ENCODE data around the gene ZNF80.

ZNF80 gene

GRCh38 chr3:114218578-114219185, 18.7 kb downstream of the ZNF80 start:
- no peak for DNase-seq

- DNase-seq: no peak
These were observed 19.4 kb downstream of the ZNF80 start for GRCh38 chr3:114218006-114218405.

GRCh38 chr3:114217266-114217665, 20.1 kb downstream of the ZNF80 start:
- DNase-seq: no peak

GRCh38 chr3:114216186-114216970, 21.0 kb downstream of the ZNF80 start:
- DNase-seq: no peak

GRCh38 chr3:114214542-114215341, 22.6 kb downstream of the ZNF80 start:
- DNase-seq: peak; percentile 52

GRCh38 chr3:114213627-114214541, 23.5 kb downstream of the ZNF80 start:
- DNase-seq: peak; percentile 70

GRCh38 chr3:114213292-114213626, 24.1 kb downstream of the ZNF80 start:
- DNase-seq: no peak

GRCh38 chr3:114212646-114213045, 24.7 kb downstream of the ZNF80 start:
- DNase-seq: no peak

GRCh38 chr3:114207768-114208167, 29.6 kb downstream of the ZNF80 start:
- DNase-seq: no peak

- no peak for DNase-seq
These were observed 31.0 kb downstream of the ZNF80 start for GRCh38 chr3:114206342-114206741.

GRCh38 chr3:114205541-114205940, 31.8 kb downstream of the ZNF80 start:
- no peak for DNase-seq

GRCh38 chr3:114194750-114195149, 42.6 kb downstream of the ZNF80 start:
- no peak for DNase-seq

GRCh38 chr3:114192136-114192535, 45.2 kb downstream of the ZNF80 start:
- DNase-seq: no peak

GRCh38 chr3:114186501-114186900, 50.9 kb downstream of the ZNF80 start:
- DNase-seq: no peak

Data from effector CD4-positive, alpha-beta T cell (primary cell).